GM18861 (cell line): Measurements from ENCODE around the gene RPL35.
"Not testable (repeated sequence)": the region's sequence is repeated elsewhere in the genome, so short reads cannot be mapped to it uniquely, and the experiment has no call there.

Experiments
- ATAC-seq: cut with Tn5 transposase; IDR thresholded peaks from one replicate; pipeline ENCODE4 v1.9.1; 2021; ENCODE audit not compliant: unreplicated experiment

Gene RPL35

DNA sequence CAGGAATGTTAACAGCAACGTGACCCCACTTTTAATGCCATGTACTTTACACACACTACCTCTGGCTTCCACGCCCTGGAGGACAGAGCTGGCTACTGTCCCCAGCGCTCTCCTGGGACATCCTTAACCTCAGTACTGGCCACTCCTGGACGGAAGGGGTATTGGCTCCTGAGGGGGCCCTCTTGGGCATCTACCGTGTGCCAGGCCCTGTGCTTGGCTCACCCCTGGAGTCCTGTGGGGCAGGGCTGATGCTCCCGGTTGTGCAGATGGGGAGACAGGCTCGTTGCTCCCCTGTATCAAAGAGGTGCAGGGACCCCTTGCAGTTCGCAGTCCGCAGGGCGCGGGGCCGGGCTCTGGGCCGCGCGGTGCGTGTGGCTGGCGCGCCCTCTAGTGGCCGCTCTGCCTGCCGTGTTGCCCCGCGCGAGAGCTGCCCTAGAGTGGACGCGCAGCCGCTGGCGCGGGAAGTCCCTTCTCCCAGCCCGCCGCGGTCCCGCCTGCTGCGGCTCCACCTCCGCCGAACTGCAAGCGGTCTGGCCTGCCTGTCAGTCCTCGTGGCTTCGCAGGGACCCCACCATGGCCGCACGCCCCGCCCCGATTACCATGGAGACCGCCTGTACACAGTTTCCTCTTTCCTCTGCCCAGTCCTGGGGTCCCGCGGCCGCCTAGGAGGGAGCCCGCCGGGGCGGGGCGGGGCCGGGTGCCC, 8.8 kb downstream of the RPL35 start, which contains the start of gene WDR38:
WDR38 (plus strand) TSS at position 632 of the 703 bp plus-strand sequence. CDS start 72 bp downstream, outside the sequence.
- no peak for ATAC-seq

DNA sequence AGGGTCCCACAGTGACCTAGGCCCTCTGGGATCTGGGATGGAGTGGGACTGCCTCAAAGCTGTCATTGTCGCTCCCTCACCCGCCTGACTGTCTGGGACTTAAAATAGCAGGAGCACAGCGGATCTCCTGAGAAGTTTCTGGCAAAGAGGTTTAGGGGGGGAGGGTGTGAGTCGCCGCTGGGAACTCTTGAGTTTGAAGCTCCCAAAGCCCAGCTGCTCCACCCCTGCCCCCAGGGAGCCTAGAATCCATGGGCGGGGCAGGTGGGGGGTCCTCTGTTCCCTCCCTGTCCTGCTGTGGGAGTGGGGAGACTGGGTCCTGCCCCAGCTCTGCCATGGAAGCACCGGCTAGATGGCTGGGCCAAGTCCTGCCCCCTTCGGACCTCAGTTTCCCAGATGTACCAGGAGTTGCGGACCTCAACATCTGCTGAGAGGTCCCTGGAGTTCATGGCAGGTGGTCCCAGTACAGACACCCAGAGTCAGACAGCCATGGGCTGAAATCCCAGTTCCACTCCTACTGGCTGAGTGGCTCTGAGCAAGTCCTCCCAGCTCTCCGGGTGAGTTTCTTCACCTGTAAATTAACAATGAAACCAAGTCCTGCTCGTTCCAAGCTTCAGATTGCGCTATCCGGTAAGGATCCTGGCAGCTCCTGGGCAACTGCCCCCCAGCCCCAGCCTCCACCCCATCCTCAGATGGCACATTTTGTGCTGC, 9.5 kb downstream of the RPL35 start:
- ATAC-seq: no peak

DNA sequence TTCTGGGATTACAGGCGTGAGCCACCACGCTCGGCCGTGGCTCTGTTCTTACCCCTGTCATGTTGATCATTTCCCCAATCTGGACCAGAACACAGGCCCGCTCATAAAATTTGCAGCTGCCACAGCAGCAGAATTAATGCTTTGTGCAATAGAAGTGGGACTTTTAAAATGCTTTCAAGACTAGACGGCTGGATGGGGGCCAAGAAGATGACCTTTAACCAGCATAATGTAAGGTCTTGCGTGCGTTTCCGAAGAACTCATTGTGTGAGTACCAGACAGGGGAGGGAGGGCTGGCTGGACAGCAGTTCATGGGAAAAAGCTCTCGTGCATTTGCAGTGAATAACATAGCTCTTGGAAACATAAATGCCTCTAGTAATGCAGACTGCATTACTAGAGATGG, 12.0 kb downstream of the RPL35 start:
- no peak for ATAC-seq

DNA sequence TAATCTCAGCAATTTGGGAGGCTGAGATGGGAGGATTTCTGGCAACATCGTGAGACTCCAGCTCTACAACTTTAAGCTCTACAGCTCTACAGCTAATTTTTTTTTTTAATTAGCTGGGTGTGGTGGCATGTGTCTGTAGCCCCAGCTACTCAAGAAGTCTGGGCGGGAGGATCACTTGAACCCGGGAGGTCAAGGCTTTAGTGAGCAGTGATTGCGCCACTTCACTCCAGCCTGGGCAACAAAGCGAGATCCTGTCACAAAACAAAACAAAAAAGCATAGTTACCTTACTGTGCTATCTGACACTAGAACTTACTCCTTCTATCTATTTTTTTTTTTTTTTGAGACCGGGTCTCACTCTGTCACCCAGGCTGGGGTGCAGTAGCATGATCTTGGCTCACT, 14.8 kb downstream of the RPL35 start:
- no peak for ATAC-seq

DNA sequence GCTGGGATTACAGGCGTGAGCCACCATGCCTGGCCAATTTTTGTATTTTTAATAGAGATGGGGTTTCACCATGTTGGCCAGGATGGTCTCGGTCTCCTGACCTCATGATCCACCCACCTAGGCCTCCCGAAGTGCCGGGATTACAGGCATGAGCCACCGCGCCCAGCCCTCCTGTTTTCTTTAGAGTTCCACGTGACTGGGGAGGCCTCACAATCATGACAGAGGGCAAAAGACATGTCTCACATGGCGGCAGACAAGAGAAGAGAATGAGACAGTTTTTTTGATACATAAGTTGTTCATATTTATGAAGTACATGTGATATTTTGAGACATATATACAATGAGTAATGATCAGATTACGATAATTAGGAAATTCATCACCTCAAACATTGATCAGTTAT, 15.3 kb downstream of the RPL35 start:
- not testable (repeated sequence) for ATAC-seq

DNA sequence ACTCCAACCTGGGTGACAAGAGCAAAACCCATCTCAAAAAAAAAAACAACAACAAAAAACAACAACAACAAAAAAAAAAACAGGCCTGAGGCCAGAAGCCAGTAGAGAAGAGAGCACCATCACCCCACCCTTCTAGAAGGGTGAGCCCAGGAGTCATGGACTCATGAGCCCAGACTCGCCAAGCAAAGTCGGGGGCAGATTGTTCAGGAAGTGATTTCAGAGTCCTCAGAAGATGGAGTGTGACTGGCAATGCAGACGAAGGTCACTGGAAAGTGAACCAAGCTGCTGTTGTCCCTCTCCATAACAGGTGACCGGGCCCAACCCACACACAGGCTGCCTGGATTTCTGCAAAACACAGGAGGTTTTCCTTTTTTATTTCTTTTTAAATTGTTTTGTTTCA, 17.5 kb downstream of the RPL35 start:
- no peak for ATAC-seq

DNA sequence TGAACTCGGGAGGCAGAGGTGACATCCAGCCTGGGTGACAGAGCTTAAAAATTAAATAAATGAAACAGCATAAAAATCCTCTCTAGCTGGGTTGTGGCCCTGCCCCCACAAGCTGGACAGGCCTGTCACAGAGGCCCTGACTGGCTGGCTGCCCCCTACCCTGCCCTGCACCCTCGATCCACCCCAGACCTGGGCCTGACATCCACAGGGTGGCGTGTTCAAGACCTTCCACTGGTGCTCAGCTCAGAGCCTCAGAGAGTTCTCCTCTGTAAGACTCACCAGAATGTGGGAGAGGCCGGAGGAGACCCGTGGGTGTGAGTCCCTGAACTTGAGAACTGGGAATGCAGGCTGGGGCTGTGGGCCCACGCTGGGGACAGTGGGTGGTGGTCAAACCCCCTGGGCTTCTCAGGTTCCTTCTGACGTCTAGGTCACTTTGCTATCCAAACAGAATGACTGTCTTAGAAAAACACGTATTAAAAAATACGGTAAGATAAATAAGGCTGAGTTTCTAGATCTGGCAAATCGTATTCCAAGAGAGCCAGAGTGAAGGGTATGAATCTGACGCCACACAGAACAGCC, 18.2 kb downstream of the RPL35 start:
- ATAC-seq: no peak

DNA sequence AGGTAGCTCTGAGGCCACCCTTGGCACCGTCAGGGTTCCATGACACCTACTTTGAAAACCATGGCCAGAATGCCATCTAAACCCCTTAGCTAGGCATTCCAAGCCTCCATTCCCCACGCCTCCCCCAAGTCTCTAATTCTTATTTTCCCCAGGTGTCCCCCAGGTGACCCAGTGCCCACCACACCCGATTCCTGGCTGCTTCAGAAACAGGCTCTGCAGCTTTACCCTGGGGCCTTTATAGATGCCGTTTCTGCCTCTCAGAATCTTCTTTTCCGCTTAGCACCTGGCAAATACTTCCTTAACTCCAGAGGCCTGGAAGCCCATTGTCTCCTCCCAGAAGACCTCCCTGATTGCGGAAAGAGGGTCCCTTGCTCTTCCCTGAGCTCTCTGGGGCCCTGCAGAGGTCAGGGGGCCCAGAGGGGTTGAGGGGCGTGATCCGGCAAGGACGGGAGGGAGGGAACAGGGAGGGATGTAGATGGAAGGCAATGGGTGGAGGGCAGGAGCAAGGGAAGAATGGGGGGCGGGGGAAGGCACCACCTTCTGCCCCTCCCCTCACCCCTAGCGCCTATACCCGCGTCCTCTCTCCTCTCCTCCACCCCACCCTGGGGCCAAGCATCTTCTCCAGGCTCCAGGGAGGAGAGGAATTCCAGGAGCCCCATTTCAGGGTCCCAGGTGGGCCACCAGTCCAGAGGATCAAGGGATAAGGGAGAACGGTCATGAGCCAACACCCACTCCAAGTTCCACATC, 20.5 kb downstream of the RPL35 start:
- ATAC-seq: no peak

DNA sequence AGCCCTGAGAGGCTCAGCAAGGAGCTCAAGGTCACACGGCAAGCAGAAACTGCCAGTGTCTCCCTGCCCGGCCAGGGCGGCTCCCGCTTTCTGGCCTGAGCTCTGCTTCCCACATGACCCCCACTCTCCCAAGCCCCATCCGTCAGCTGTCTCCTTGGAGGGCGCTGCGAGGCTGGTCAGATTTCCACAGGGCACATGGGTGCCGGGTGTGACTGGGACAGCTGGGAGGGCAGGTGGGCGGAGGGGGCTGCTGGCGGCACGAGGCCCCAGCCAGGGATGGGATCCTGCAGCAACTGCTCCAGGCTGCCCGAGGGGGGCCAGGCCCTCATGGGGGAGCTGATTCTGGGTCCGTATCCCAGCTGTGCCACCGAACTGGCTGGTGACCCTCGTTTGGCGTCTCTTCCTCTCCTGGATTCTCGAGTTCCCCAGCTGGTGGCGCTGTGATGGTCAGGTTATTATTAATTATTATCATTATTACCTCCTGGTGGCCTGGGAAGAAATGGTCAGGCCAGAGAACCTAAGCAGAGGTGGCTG, 21.4 kb downstream of the RPL35 start:
- ATAC-seq: no peak

DNA sequence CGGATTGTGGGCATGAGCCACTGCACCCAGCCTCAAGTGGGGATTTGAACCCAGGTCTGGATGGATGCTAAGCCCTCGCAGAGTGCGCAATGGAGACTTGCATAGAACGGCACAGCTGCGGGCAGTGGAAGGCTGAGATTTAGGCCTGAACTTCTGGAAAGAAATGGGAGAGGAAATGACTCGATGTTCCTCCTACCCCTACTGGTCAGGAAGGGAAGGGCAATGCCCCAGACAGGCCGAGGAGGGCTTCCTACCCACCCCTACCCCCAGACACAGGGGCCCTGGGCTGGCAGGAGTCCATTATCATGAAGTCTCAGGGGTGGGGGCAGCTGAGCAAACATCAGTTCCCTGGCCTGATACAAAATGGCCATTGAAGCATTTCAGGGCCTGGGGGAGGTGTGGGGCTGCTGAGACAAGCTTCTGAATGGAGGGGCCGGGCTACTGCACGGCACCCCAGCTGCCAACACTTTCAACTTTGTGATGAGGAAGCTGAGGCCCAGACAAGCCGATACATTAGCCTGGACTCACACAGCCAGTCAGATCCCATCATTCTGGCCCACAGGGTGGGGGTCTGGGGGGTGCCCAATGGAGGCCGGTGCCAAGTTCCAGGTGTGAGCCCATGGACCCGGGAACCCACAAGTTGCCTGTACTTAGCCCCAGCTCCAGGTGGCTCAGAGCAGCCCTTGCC, 22.0 kb downstream of the RPL35 start:
- ATAC-seq: no peak

DNA sequence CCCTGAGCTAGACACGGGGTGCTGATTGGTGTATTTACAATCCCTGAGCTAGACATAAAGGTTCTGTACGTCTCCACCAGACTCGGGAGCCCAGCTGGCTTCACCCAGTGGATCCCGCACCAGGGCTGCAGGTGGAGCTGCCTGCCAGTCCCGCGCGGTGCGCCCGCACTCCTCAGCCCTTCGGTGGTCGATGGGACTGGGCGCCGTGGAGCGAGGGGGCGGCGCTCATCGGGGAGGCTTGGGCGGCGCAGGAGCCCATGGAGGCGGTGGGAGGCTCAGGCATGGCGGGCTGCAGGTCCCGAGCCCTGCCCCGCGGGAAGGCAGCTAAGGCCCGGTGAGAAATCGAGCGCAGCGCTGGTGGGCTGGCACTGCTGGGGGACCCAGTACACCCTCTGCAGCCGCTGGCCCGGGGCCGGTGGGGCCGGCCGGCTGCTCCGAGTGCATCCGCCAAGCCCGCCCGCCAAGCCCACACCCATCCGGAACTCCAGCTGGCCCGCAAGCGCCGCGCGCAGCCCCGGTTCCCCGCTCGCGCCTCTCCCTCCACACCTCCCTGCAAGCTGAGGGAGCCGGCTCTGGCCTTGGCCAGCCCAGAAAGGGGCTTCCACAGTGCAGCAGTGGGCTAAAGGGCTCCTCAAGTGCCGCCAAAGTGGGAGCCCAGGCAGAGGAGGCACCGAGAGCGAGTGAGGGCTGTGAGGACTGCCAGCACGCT, 23.0 kb downstream of the RPL35 start:
- ATAC-seq: not testable (repeated sequence)

DNA sequence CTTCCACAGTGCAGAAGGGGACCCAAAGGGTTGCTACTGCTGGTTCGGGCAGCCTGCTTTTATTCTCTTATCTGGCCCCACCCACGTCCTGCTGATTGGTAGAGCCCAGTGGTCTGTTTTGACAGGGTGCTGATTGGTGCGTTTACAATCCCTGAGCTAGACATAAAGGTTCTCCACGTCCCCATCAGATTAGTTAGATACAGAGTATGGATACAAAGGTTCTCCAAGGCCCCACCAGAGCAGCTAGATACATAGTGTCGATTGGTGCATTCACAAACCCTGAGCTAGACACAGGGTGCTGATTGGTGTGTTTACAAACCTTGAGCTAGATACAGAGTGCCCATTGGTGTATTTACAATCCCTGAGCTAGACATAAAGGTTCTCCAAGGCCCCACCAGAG, 23.6 kb downstream of the RPL35 start:
- not testable (repeated sequence) for ATAC-seq

DNA sequence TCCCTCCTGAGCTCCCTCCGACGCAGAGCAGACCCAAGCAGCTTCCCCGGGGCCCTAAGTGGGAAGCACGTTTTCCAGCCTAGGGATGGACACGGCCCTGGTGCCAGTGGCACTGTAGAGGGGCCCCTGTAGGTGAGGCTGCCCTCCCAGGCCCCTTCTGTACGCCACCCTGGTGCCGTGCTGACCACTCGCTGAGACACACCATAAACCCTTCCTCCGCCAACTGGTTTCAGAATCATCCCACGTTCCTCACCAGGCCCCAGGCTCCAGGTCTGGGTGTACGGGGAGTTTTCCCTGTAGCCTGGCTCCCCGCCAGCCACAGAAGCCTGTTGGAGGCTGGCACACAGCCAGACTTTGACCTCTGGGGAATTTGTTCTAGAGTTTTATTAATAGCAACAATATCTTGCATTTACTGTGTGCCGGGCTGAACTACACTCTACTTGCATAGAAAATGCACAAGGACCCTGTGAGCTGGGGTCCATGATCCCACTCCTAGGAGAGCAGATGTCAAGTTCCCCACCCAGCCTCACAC, 26.7 kb downstream of the RPL35 start:
- no peak for ATAC-seq

DNA sequence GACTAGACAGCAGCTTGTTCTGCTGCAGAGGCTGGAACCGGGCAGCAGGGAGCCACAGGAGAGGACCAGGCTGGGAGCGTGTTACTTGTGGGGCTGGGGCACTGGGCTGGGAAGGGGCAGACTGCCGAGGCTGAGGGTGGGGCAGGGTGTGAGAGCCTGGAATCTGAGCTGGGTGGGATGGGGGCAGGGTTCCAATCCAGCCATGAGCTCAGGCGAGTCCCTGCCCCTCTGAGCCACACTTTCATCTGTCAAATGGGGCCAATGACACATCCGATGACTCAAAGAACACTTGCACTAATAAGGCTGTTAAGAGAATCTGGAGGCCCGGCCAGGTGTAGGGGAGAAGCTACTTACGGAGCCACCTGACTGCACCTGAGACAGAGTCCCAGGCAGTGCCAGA, 27.2 kb downstream of the RPL35 start:
- ATAC-seq: no peak

DNA sequence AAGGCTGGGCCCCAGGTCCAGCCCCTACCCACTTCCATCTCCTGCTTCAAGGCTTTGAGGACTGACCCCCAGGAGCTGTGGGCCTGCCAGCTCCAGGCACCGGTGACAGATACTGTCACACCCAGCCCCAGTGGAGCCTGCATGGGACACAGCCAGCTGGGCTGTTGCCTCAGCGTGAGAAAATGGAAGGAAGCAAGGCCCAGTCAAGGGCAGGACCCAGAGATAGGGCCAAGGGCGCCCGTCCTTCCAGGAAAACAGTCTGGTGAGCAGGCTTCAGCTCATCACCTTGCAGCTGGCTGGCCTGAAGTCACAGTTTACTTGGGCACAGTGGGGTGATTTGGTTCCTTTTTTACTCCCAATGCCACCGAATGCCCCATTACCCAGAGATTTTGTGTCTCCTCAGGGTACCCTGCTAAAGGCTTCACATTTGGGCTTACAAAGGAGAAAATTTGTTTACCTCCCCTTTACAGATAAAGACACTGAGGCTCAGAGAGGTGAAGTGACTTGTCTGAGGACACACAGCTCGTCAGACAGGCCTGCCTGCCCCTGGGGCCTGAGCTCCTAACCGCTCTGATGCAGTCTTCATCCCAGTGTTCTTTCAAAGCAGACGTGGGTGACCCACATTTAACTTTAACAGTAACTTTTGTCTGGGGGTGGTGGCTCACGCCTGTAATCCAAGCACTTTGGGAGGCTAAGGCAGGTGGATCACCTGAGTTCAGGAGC, 30.0 kb downstream of the RPL35 start:
- no peak for ATAC-seq

DNA sequence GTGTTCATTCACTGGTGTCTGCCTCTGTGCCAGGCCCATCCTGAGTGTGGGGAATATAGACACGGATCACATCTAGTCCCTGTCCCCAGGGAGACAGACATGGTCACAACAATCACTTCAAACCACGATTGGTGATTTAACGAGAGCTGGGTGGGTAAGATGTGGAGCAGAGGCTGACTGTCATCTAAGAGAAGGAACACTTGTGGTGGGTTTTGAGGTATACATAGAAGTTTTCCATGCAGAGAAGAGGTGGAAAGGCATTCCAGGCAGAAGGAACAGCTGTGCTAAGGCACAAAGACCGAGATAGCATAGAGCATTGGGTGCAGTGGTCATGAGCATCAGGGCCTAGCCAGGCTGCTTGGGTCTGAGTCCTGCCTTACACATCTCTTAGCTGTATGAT, 31.2 kb downstream of the RPL35 start:
- no peak for ATAC-seq

DNA sequence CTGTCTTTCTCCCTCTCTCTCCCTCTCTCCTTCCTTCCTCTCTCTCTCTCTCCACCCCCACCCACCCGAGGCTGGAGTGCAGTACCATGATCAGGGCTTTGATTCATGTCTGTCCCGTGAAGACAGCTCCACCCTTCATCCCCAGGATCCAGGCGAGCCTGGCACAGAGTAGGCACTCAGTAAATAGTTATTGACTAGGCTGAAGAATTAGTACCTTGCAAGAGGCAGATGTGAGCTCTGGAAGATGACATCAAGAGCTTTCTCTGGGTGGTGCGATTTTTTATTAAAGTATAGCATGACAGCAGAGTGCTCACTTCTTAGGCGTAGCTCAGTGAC, 32.5 kb downstream of the RPL35 start:
- no peak for ATAC-seq

DNA sequence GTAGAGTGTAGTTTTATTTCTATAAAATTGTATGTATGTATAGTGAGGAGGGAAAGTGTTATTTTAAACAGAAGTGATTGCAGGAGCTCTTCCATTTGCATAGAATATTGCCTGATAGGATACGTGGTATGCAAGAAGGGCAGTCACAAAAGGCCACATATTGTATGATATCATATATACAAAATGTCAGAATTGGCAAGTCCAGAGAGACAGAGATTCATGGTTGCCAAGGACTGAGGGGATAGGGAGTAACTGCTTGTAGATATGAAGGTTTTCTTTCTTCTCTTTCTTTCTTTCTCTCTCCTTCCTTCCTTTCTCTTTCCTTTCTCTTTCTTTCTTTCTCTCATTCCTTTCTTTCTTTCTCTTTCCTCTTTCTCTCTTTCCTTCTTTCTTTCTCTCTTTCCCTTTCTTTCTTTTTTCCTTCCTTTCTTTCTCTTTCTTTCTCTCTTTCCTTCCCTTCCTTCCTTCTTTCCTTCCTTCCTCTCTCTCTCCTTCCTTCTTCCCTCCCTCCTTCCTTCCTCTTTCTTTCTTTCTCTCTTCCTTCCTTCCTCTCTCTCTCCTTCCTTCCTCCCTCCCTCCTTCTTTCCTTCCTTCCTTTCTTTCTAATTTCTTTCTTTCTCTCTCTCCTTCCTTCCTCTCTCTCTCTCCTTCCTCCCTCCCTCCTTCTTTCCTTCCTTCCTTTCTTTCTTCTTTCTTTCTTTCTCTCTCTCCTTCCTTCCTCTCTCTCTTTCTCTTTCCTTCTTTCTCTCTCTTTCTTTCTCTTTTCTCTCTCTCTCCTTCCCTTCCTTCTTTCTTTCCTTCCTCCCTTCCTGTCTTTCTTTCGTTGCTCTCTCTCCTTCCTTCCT, 33.0 kb downstream of the RPL35 start:
- ATAC-seq: no peak
